Retina (tissue), 1 donor: ENCODE results near the gene ANKS1B.
"Not testable (repeated sequence)": the region's sequence is repeated elsewhere in the genome, so short reads cannot be mapped to it uniquely, and the experiment has no call there.

Experiments used
- DNase-seq: peaks from one replicate; pipeline ENCODE4 v3.0.0-alpha.2; 2016

Gene ANKS1B

GRCh38 chr12:99746538-99746937 is 238.2 kb downstream of the ANKS1B start:
- no peak for DNase-seq

GRCh38 chr12:99745895-99746294 is 238.8 kb downstream of the ANKS1B start:
- no peak for DNase-seq

- DNase-seq: no peak
Observed at GRCh38 chr12:99745121-99745520, 239.6 kb downstream of the ANKS1B start.

GRCh38 chr12:99736760-99737269 is 247.9 kb downstream of the ANKS1B start:
- DNase-seq: no peak

- no peak for DNase-seq
Observed at GRCh38 chr12:99732131-99732530, 252.6 kb downstream of the ANKS1B start.

- no peak for DNase-seq
Observed at GRCh38 chr12:99722690-99723486, 261.8 kb downstream of the ANKS1B start.

- DNase-seq: no peak
Observed at GRCh38 chr12:99721715-99722275, 262.9 kb downstream of the ANKS1B start.

- not testable (repeated sequence) for DNase-seq
Observed at GRCh38 chr12:99720083-99720465, 264.7 kb downstream of the ANKS1B start.

- DNase-seq: not testable (repeated sequence)
Observed at GRCh38 chr12:99719411-99720082, 265.2 kb downstream of the ANKS1B start.

- DNase-seq: not testable (repeated sequence)
Observed at GRCh38 chr12:99715841-99716510, 268.8 kb downstream of the ANKS1B start.

GRCh38 chr12:99714921-99715320 is 269.8 kb downstream of the ANKS1B start:
- not testable (repeated sequence) for DNase-seq

- DNase-seq: no peak
Observed at GRCh38 chr12:99713946-99714520, 270.7 kb downstream of the ANKS1B start.

- no peak for DNase-seq
Observed at GRCh38 chr12:99712281-99712680, 272.5 kb downstream of the ANKS1B start.

- DNase-seq: no peak
Observed at GRCh38 chr12:99711246-99711645, 273.5 kb downstream of the ANKS1B start.

- DNase-seq: no peak
Observed at GRCh38 chr12:99709619-99710018, 275.1 kb downstream of the ANKS1B start.

- DNase-seq: no peak
Observed at GRCh38 chr12:99709116-99709515, 275.6 kb downstream of the ANKS1B start.

- no peak for DNase-seq
Observed at GRCh38 chr12:99707883-99708282, 276.9 kb downstream of the ANKS1B start.

GRCh38 chr12:99706736-99707473 is 277.8 kb downstream of the ANKS1B start:
- no peak for DNase-seq

- no peak for DNase-seq
Observed at GRCh38 chr12:99704458-99704857, 280.3 kb downstream of the ANKS1B start.

- no peak for DNase-seq
Observed at GRCh38 chr12:99704036-99704435, 280.7 kb downstream of the ANKS1B start.

GRCh38 chr12:99700032-99700431 is 284.7 kb downstream of the ANKS1B start:
- no peak for DNase-seq

- DNase-seq: no peak
Observed at GRCh38 chr12:99695050-99695449, 289.7 kb downstream of the ANKS1B start.
